Stimulated activated CD4-positive, alpha-beta T cell treated with anti-CD3 and anti-CD28 coated beads, Interleukin-12 subunit alpha, Interleukin-12 subunit beta, amount 100 ng/mL, for 4 hours (primary cell): ENCODE data around the gene CFAP46.

Experiments used
- DNase-seq: peaks from one replicate; pipeline ENCODE4 v3.0.0-alpha.2; 2020

The CFAP46 gene

GRCh38 chr10:132942101-132943057 lies at the start of gene CFAP46:
Gene CFAP46, minus strand, starts transcription at chr10:132942570. Its CDS starts 86 bp downstream, at chr10:132942484.
- DNase-seq, result no peak

- DNase-seq, result no peak
Observed at GRCh38 chr10:132991706-132992432, 49.5 kb upstream of the CFAP46 start.

GRCh38 chr10:132990684-132991545 lies 48.5 kb upstream of the CFAP46 start:
- DNase-seq, result no peak

- no peak for DNase-seq
Observed at GRCh38 chr10:132989476-132990415, 47.4 kb upstream of the CFAP46 start.

GRCh38 chr10:132988988-132989387 lies 46.6 kb upstream of the CFAP46 start:
- DNase-seq, result no peak

- DNase-seq, result no peak
Observed at GRCh38 chr10:132987671-132988571, 45.6 kb upstream of the CFAP46 start.

DNA sequence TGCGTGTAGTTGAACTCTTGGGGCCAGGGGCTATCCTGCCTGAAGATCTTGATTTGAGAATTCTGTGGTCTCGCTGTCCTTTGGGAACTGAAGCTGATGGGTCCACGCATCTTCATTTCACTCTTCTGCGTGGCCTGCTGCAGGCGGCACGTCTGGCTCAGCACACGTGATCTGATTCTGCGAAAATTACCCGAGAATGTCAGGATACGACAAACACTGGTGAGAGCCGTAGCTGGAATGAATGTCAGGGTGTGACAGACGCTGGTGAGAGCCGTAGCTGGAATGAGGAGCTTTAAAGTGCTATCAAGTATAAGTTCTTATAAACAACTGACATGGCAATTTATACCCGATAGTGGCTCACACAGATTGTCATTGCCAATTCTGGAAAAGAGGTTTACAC lies 44.6 kb upstream of the CFAP46 start:
- DNase-seq, result no peak

DNA sequence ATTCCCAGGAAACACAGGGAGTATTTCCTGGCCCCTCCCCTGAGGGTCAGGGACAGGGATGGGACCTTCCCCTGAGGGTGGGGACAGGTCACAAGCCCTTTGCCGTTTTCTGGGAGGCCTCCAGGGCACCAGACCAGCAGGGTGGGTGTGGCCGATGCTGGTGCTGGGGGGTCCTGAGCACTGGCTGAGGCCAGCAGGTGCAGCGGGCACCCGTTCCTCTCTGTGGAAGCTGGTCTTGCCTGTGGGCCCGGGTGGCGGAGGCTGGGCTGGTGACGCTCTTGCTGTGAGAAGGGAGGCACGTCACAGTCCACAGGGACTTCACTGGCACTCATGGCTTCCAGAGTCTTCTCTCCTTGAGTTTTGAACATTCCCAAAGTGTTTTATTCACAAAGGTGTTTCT lies 44.2 kb upstream of the CFAP46 start:
- DNase-seq, result no peak

DNA sequence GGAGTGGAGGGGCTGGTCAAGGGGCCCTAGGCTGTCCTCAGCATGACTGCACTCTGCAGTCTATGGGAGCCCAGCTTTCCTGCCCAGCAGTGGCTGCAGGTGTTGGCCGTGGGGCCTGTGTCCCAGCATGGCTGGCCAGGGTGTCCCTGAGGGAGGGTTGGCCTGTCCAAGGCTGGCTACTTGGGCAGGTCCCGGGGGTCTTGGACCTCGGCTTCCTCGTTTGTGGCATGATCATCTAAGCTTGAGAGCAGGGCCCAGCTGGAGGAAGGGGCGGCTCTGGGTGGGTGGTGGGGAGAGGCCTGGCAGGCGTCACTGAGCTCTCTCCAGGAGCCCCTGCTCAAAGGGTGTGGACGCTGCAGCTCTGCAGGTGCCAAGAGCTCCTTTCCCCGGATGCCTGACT lies 43.7 kb upstream of the CFAP46 start:
- DNase-seq, result no peak

DNA sequence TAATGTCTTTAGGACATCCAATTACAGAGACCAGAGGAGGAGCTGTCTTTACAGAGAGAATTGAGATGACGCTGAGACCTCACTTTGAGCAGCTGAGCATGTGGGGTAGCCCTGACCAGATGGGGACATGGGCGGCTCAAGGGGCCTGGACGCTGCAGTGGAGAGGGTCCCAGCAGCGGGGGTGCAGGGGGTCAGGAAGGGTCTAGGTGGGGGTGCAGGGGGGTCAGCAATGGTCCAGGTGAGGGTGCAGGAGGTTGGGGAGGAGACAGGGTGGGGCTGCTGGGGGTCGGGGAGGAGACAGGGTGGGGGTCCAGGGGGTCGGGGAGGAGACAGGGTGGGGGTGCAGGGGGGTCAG lies 43.2 kb upstream of the CFAP46 start:
- no peak for DNase-seq

DNA sequence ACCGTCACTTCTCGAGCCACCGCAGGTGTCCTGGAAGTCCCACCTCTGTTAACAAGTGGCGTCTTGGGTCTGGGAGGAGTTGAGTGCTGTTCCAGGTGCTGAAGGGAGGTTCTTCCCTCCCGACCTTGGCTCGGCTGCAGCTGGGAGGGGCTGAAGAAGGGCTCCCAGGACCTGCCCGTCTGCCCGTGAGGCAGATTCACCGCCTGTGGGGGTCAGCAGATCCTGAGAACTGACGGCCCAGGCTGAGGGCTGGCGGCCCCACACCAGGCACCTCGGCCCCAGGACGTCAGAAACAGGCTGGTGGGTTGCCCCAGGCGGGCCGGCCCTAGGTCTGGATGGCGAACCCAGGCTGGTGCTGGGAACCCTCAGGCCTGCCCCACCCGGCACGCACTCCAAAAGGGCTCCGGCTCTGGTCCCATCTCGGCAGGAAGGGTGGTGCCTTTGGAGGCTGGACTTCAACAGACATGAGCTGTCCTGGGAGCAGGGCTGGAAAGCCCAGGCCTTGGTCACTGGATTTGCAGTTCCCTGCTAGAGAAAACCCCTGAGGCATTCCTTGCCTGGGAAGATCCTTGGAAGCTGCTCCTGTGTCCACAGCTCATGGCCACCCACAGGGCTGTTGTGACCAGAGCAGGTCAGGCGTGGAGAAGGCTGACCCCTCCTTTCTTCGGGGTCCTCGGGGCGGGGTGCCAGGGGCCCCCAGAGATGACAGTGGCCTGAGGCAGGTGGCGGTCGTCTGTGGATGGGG lies 42.6 kb upstream of the CFAP46 start:
- no peak for DNase-seq

- DNase-seq, result no peak
Observed at GRCh38 chr10:132984008-132984295, 41.6 kb upstream of the CFAP46 start.

DNA sequence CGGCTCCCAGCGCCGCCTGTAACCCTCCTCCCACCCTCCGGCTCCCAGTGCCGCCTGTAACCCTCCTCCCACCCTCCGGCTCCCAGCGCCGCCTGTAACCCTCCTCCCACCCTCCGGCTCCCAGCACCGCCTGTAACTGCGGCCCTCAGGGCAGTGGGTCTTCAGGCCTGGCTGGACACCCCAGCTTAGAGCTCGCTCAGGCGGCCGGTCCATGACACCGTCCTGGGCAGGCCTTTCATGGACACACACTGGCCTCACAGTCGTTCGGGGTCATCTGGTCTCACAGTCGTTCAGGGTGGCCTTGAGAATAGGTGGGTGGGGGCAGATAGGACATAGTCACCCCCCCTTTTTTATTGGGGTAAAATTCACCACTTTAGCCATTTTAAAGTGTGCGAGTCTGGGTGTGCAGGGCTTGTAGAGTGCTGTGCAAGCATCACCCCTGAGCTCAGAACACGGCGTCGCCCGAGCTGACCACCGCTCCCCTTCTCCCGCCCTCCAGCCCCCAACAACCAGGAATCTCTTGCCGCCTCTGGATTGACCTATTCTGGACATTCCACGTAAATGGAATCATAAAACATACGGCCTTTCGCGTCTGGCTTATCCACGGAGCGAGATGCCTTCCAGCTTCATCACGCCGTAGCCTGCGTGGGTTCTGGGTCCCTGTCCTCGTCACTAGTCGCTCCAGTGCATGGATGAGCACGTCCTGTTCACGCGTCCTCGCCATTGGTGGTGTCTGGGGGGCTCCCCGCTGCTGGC lies 41.1 kb upstream of the CFAP46 start:
- DNase-seq, result no peak

DNA sequence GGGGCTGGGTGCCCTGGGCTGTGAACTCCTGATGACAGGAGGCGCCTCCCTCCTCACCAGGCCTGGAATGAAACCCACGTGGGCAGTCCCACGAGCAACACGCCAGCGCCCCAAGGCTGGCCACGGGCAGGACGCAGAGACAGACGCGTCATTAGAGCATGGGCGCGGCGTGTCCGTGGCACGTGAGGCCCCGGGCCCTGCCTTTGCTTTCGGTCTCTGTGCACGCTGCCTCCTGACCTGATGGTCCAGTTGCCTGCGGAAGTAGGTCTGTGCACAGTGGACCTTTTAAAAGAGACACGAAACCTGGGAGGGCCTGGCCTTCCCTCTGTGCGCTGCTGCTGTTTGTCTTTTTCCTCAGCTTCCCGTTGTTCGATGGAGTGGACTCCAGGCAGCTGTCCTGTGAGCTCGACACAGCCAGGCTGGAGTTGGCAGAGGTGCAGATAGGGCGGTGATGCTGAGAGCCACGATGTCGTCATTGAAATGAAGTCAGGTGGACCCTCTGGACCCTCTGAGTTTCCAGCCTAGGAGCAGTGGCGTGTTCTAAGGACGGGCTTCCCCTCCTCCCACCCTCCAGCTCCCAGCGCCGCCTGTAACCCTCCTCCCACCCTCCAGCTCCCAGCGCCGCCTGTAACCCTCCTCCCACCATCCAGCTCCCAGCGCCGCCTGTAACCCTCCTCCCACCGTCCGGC lies 40.1 kb upstream of the CFAP46 start:
- DNase-seq, result no peak

- DNase-seq, result no peak
Observed at GRCh38 chr10:132981746-132982145, 39.4 kb upstream of the CFAP46 start.

DNA sequence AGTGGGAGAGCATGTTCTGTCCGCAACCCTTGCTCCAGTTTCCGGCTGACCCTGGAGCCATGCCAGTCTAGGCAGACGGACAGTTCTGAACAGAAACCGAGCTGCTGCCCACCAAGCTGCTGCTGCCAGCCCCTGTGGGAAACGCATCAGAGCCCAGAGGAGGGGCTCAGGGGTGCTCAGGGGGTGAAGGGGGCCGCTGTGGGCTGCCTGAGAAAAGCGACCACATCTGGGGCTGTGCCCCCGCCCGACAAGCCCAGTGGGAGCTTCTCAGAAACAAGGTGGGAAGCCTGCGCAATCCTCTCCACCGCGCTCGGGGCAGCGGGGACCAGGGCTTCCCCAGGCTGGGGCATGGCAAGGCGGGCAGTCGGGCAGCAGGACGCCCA lies 38.8 kb upstream of the CFAP46 start:
- no peak for DNase-seq

DNA sequence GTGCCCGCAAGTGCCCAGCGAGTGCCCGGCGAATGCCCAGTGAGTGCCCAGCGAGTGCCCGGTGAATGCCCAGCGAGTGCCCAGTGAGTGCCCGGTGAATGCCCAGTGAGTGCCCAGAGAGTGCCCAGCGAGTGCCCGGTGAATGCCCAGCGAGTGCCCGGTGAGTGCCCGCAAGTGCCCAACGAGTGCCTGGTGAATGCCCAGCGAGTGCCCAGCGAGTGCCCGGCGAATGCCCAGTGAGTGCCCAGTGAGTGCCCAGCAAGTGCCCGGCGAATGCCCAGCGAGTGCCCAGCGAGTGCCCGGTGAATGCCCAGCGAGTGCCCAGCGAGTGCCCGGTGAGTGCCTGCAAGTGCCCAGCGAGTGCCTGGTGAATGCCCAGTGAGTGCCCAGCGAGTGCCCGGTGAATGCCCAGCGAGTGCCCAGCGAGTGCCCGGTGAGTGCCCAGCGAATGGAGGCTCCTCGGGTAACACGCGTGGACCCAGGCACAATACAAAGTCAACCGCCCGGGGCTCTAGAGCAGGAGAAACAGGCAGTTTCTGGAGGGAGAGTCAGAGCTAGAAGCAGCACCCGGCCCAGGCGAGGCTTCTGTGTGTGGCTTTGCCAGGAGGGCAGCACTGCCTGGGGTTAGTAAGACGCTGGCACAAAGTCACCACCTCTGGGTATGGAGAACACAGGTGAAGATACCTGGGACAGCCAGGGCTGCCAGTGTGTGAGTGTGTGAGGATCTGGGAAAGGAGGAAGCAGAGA lies 38.2 kb upstream of the CFAP46 start:
- DNase-seq, result no peak
